ENCODE measurements around the gene RAPGEF1.

GRCh38 chr9:131678499-131679111 lies 61.3 kb downstream of the RAPGEF1 start:
- TF ChIP-seq EZH2 (IDR thresholded peaks at IDR 0.05) (no peak), FOXP2 (optimal IDR thresholded peaks at IDR 0.05; ENCODE audit: control extremely low read depth, extremely low read length, insufficient read depth) (no peak)

Measured in SK-N-MC (cell line).